Lower leg skin (tissue), 3 donors: ENCODE data around the gene DISC1.

Experiments
- POLR2A ChIP-seq, 2 donors: fragments of 450-650 bp; IDR thresholded peaks; one replicate each; pipeline ENCODE4 v1.6.1; 2016 to 2017; ENCODE audit warnings: antibody characterized with exemption in 2 of 2, mild to moderate bottlenecking in 1 of 2, moderate library complexity in 1 of 2
- TF ChIP-seq, protein P1 (sequence below), 3 donors: fragments of 450-650 bp; IDR thresholded peaks; one replicate each; pipeline ENCODE4 v1.5.1; 2016; ENCODE audit warnings: antibody characterized with exemption in 3 of 3, mild to moderate bottlenecking in 3 of 3, moderate library complexity in 2 of 3

DNA sequence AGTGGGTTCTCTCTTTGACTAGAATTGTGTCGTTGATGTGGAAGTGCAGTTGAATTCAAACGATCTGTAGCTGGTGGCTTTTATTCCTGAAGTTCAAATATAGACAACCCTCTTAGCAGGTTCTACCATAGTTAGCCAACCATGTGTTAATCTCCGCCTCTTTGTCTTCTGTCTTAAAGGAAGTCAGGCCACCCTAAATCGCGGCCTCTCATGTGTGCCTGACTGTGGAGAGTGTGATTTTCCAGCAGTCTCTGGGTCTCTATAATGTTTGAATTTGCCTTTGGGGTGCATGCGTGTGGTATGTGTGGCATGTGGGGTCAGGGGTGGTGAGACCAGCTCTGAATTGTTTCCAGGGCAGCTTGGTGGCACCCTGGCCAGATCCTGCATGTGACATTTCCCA, 244.9 kb downstream of the DISC1 start:
- TF ChIP-seq, protein P1, sequence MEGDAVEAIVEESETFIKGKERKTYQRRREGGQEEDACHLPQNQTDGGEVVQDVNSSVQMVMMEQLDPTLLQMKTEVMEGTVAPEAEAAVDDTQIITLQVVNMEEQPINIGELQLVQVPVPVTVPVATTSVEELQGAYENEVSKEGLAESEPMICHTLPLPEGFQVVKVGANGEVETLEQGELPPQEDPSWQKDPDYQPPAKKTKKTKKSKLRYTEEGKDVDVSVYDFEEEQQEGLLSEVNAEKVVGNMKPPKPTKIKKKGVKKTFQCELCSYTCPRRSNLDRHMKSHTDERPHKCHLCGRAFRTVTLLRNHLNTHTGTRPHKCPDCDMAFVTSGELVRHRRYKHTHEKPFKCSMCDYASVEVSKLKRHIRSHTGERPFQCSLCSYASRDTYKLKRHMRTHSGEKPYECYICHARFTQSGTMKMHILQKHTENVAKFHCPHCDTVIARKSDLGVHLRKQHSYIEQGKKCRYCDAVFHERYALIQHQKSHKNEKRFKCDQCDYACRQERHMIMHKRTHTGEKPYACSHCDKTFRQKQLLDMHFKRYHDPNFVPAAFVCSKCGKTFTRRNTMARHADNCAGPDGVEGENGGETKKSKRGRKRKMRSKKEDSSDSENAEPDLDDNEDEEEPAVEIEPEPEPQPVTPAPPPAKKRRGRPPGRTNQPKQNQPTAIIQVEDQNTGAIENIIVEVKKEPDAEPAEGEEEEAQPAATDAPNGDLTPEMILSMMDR (IDR thresholded peaks at IDR 0.05) = no peak
- TF ChIP-seq POLR2A (IDR thresholded peaks at IDR 0.05) = no peak
